ENCODE data around the gene COL23A1.

The COL23A1 gene

DNA sequence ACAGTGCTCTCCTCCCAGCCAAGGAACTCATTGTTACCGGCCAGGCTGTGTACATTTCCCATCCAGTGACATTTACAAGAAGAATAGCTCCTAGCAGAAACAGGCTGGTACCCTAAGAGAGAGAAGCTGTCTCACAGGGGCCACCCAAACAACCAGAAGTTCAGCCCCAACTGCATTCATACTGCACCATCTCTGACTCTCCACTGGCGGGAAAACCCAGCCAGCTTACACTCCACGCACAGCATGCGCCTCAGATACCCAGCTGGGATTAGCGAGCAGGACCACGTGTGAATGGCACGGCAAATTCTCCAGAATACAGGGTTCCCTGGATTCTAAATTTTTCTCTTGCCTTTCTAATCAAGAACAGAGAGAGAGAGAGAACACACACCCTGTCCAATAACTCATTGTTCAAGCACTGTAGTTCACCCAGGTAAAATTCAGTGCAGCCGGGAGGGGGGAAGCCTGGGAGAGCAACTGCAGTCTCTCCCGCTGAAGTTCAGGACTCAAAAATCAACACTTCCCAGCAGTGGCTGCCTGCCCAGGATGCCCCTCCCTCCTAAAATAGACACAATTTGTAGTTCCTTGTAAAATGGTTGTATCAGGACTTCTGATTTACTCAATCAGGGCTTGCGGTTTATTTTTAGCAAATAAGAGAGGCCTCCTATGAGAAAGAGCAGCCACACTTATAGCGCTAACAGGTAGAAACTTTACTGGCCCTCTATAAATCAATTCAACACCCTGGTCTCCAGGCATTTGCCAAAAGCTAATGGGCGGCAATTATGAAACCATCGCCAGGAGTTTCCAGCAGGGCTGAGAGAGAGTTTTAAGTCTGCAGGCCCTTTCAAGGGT lies 2.2 kb downstream of the COL23A1 start:
- peak; percentile 4 for DNase-seq

DNA sequence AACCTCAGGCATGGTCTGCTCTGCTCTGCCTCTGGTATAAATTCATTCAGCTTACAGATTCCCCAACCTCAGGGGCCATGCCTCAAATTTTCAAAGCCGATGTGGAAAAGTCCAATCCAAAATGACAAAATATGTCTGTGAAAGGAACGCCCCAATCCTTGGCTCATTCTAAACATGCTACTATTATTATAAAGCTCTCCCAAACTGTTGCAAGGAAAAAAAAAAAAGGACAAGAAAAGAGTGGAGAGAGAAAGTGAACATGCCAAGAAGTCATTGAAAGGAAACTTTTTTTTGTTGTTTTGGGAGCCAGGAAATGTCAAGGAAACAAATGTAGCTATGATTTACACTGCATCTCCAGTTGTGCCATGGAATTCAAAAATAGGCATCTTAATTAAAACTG lies 3.8 kb downstream of the COL23A1 start:
- DNase-seq = no peak

GRCh38 chr5:178585421-178585820 lies 4.8 kb downstream of the COL23A1 start:
- peak; percentile 4 for DNase-seq

DNA sequence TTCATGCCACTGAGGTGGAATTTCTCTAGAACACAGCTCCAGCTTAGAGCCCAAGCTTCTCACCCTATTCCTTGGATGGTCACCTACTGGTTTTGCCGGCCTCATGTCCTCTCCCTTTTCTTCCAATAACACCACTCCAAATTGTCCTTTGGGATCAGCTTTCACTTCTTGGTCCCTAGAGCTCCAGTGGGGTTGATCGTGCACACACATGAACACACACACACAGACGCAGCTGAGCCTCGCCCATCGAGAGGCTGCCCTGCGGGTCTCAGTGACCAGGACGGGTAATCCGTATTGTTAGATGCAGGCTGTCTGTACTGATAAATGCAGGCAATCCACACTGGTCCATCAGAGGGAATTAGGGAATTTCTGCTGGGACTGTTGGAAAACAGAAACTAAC lies 6.9 kb downstream of the COL23A1 start:
- DNase-seq = no peak

DNA sequence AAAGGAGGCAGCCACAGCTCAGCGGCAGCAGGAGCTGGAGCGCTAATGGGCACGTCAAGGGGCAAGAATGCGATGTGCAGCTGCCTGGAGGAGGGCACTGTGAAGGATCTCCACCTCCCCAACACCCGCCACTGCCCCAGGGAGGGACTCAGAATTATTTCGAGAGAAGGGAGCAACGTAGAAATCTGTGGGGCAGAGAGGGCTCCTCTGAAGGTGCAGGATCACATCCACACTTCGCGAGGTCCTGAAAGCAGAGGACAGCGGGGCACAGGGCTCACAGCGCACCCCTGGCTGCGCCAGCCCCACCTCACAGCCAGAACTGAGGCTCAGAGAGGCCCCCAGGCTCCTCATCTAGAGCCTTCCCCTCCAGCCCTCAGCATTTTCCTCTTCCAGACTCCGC lies 7.9 kb downstream of the COL23A1 start:
- no peak for DNase-seq

- no peak for DNase-seq
Observed at GRCh38 chr5:178581621-178582020, 8.6 kb downstream of the COL23A1 start.

GRCh38 chr5:178580271-178580955 lies 9.8 kb downstream of the COL23A1 start:
- no peak for DNase-seq

GRCh38 chr5:178577944-178578343 lies 12.2 kb downstream of the COL23A1 start:
- no peak for DNase-seq

GRCh38 chr5:178577376-178577839 lies 12.8 kb downstream of the COL23A1 start:
- DNase-seq = no peak

DNA sequence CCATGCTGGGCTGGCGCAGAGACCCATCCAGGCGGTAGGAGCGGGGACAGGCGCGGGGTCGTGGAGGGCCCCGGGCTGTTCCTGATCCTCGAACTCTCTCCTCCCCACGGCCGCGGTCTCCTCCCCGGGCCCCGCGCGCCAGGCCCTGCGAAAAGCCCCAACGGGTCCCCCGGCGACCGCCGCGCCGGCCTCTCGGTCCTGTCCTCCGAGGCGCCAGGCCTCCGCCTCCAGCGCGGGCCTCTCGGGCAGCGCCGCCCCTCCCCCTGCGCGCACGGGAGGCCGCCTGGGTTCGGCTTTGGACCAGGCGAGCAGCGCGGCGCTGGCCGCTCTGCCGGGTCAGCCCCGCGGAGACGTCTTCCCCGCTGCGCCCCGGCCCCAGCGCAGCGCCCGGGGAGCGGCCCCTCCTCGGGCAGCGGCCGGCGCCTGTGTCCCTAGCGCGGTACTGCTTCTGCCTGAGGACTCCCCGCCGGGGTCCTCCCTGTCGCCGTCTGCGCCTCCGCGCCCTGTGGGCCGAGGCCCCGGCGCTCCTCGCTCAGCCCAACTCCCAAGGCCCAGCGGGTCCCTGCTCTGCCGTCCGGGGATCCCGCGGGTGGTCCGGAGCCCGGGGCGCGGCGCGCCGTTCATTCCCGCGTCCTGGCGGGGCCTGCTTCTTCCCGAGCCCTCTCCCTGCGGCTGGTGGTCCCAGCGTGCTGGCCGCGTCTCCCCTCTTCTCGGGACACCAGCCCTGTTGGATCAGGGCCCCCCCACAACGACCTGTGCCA lies 13.4 kb downstream of the COL23A1 start:
- no peak for DNase-seq

- no peak for DNase-seq
Observed at GRCh38 chr5:178573216-178573615, 17.0 kb downstream of the COL23A1 start.

DNA sequence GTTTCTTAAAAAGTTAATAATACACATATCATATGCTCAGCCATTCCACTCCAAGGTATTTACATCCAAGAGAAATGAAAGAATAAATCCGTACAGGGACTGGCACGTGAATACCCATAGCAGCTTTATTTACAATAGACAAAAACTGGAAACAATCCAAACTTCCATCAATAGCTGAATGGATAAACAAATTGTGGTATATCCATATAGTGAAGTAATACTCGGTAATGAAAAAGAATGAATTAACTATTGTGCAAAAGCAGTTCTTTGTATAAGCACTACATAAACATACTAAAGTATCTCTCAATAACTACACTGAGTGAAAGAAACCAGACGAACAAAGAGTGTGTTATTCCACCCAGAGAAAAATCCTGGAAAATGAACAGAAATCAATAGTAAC lies 17.6 kb downstream of the COL23A1 start:
- no peak for DNase-seq

DNA sequence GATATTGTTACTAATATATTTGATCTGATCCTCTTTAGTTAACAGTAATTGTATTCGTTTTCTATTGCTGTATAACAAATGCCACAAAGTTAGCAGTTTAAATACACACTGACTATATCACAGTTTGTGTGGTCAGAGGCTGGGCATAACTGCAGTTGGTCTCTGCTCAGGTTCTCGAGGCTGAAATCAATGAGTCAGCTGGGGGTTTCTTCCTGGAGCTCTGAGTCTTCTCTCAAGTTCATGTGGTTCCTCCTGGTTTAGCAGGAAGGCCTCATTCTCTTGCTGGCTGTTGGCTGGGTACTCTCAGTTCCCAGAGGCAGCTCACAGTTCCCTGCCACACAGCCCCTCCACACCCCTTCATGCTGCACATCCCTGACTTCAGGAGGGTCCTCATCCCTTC lies 20.7 kb downstream of the COL23A1 start:
- peak; percentile 16 for DNase-seq

DNA sequence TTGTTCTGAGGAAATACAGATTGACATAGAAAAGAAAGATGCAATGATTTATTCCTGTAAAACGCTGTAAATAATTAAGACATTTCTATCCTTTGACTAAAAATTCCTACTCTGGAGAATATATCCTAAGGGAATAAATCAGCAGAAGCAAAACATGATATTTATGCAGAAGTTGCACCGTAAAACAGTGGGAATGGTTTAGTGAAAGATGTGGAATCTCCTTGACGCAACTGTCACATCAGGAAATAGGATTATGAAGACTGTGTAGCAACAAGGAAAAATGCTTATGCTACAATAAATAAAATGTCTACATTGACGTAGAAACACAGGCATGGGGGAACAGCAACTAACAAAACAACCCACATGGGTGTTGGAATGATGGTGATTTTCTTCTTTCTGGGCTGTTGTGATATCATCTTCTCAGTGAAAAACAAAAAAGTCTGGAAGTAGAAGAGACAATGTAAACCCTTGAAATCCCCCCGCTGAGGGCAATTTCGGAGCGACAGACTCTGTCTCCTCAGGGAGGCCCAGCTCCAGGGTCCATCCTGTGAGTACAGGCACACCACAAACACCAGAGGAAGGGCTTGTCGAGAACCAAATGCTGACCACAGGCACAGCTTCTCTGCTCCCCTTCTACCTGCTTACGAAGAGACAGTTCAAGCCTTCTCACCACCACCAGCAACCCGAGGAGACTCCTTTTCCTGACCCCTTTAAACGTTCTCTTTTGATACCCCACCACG lies 25.2 kb downstream of the COL23A1 start:
- DNase-seq = no peak

- no peak for DNase-seq
Observed at GRCh38 chr5:178564397-178564796, 25.8 kb downstream of the COL23A1 start.

DNA sequence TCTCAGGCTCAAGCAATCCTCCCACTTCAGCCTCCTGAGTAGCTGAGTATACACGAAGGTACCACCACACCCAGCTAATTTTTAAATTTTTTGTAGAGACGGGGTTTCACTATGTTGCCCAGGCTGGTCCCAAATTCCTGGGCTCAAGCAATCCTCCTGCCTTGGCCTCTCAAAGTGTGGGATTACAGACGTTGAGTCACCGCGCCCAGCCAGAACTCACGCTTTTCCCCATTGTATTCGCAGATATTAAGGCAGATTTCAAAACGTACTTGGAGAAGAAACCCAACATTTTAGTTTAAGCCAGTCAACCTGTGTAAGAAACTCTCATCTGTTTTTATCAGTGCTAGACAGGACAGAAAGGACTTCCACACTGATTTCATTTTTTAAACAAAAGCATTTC lies 26.6 kb downstream of the COL23A1 start:
- DNase-seq = no peak

- no peak for DNase-seq
Observed at GRCh38 chr5:178561746-178562264, 28.4 kb downstream of the COL23A1 start.

DNA sequence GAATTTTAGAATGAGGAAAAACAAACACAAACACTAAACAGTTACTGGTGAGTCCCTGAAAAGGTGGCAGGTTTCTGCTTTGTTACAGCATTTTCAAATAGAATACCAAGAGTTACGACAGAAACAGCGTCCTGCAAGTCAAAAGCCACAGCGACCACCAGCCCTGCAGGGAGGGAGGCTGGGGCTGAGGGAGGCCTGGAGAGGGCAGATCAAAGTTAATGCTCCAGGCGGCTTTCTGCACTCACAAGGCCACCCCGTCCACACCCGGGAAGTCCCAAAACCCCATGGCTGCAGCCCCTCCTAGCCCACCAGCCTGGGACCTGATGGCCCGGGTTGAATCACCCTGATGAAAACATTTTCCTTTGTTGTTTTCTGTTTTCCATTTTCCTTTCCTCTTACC lies 29.3 kb downstream of the COL23A1 start:
- no peak for DNase-seq

GRCh38 chr5:178557416-178557815 lies 32.8 kb downstream of the COL23A1 start:
- DNase-seq = no peak

- DNase-seq = no peak
Observed at GRCh38 chr5:178555771-178556211, 34.4 kb downstream of the COL23A1 start.

DNA sequence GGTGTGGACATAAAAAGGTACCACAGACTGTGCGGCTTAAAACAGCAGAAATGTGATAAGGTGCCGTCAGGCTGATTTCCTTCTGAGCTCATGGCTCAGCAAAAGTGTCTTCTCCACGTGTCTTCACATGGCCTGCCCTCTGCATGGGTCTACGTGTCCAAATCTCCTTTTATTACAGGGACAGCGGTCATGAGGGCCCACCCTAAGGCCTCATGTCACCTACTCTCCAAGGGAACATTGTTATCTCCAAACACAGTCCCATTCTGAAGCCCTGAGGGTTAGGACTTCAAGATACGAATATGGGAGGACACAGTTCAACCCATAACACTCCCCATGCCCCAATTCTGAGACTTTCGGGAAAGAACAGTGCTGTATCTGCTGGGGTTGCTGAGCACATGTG lies 35.2 kb downstream of the COL23A1 start:
- DNase-seq = no peak

DNA sequence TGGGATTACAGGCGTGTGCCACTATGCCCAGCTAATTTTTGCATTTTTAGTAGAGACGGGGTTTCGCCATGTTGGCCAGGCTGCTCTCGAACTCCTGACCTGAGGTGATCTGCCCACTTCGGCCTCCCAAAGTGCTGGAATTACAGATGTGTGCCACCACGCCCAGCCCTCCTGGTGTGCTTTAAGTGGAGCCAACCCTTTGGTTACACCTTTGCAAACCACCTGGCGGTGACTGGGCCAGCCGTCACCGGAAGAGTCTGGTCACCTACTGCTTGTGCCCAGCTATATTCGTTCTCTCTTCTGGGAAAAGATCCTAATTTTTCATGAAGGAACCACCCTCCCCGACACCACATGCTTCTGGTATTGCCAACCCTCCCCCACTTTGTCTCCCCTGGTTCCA lies 35.9 kb downstream of the COL23A1 start:
- DNase-seq = no peak

DNA sequence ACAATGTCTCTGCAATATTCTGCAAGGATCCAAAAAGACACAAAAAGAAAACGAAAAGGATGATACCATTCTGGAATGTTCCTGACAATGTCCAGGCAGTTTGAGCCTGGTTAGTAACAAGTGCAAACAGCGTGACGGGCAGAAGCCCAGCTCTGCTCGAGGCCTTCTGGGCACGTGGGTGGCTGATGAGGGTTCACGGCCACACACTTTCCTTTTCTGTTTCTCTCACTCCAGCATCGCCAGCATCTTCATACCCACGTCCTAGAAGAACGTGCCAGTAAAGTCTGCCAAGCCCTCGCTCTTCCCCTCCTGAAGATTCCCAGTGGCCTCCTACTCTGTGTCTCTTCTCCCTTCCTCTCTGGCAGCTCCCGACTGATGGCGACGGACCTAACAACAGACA lies 36.7 kb downstream of the COL23A1 start:
- no peak for DNase-seq
